ENCODE data around the gene TMEM45B. TPM values are rescaled to one million over a fixed set of nuclear protein-coding genes. Genes with fewer than 3 reads are reported as not detected.
"Not testable (repeated sequence)": the region's sequence is repeated elsewhere in the genome, so short reads cannot be mapped to it uniquely, and the experiment has no call there.

The TMEM45B gene
- total RNA-seq, 1 experiment from 2014 or later, result 16.1 TPM

DNA sequence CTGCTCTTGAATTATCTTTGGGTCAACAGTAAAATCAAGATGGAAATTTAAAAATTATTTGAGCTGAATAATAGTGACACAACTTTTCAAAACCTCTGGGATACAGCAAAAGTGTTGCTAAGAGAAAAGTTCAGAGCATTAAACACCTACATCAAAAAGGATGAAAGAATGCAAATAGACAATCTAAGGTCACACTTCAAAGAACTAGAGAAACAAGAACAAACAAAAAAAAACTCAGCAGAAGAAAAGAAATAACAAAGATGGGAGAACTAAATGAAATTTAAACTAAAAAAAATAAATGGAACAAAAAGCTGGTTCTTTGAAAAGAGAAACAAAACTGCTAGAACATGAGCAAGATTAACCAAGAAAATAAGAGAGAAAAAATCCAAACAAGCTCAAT lies 15.0 kb upstream of the TMEM45B start:
- Mint-ChIP-seq H3K27me3 (ENCODE audit: unreplicated experiment) (no peaks in the 10 kb centered on the region), H3K27ac (ENCODE audit: unreplicated experiment) (no peak overlapping the region), H3K4me1 (ENCODE audit: low read depth, unreplicated experiment) (peaks cover 23% of the 10 kb centered on the region), H3K36me3 (ENCODE audit: insufficient read depth, unreplicated experiment) (no peaks in the 10 kb centered on the region), H3K9me3 (ENCODE audit: low read depth, unreplicated experiment) (no peaks in the 10 kb centered on the region), H3K4me3 (ENCODE audit: low read depth, unreplicated experiment) (no peak overlapping the region)
- CTCF ChIA-PET, result no interaction called here
- no TSS peak for BruUV-seq (replicated peaks)
- TF ChIP-seq CTCF (IDR thresholded peaks at IDR 0.05; ENCODE audit: unreplicated experiment), result no peak
- DNase-seq, result no peak
- intact Hi-C loops (cut with micrococcal nuclease; ENCODE audit: unreplicated experiment), result no loop called here

DNA sequence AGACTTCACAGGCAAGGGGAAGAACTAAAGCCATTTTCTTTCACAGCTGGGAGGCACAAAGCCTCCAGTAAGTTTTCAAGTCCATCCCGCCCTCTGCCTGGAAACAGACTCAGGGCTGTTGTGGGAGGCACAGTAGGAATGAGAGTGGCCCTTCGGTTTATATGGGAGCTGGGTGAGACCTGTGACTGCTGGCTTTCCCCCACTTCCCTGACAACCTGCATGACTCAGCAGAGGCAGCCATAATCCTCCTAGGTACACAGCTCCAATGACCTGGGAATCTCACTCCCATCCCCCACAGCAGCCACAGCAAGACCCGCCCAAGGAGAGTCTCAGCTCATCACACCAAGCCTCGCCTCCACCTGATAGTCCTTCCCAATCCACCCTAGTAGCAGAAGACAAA lies 12.1 kb upstream of the TMEM45B start:
- Mint-ChIP-seq H3K36me3 (ENCODE audit: insufficient read depth, unreplicated experiment) (no peaks in the 10 kb centered on the region), H3K27ac (ENCODE audit: unreplicated experiment) (no peak overlapping the region), H3K4me1 (ENCODE audit: low read depth, unreplicated experiment) (peaks cover 15% of the 10 kb centered on the region), H3K27me3 (ENCODE audit: unreplicated experiment) (no peaks in the 10 kb centered on the region), H3K4me3 (ENCODE audit: low read depth, unreplicated experiment) (no peak overlapping the region), H3K9me3 (ENCODE audit: low read depth, unreplicated experiment) (no peaks in the 10 kb centered on the region)
- TF ChIP-seq CTCF (IDR thresholded peaks at IDR 0.05; ENCODE audit: unreplicated experiment), result no peak
- intact Hi-C loops (cut with micrococcal nuclease; ENCODE audit: unreplicated experiment), result no loop called here
- DNase-seq, result no peak
- no TSS peak for BruUV-seq (replicated peaks)
- CTCF ChIA-PET, result interaction anchor here (1.1 to 1.2 kb wide), 2 partner anchors 13 to 58 kb away, joined by 3 to 5 read pairs; no protein-coding TSS in a partner anchor

- H3K9me3 Mint-ChIP-seq (ENCODE audit: low read depth, unreplicated experiment), result no peaks in the 10 kb centered on the region
Observed at GRCh38 chr11:129804012-129804411, 11.6 kb upstream of the TMEM45B start.

GRCh38 chr11:129808241-129808640 lies 7.4 kb upstream of the TMEM45B start:
- DNase-seq; intact Hi-C loops (cut with micrococcal nuclease; ENCODE audit: unreplicated experiment); CTCF ChIA-PET; H3K4me1 Mint-ChIP-seq (ENCODE audit: low read depth, unreplicated experiment); BruUV-seq (replicated peaks); H3K27me3 Mint-ChIP-seq (ENCODE audit: unreplicated experiment); H3K36me3 Mint-ChIP-seq (ENCODE audit: insufficient read depth, unreplicated experiment); H3K27ac Mint-ChIP-seq (ENCODE audit: unreplicated experiment); H3K9me3 Mint-ChIP-seq (ENCODE audit: low read depth, unreplicated experiment); H3K4me3 Mint-ChIP-seq (ENCODE audit: low read depth, unreplicated experiment): not testable (repeated sequence)

More at GRCh38 chr11:129804012-129804411, 11.6 kb upstream of the TMEM45B start:
- BruUV-seq (replicated peaks), result no TSS peak
- Mint-ChIP-seq H3K27ac (ENCODE audit: unreplicated experiment) (no peak overlapping the region), H3K4me3 (ENCODE audit: low read depth, unreplicated experiment) (no peak overlapping the region), H3K4me1 (ENCODE audit: low read depth, unreplicated experiment) (peaks cover 11% of the 10 kb centered on the region), H3K36me3 (ENCODE audit: insufficient read depth, unreplicated experiment) (no peaks in the 10 kb centered on the region), H3K27me3 (ENCODE audit: unreplicated experiment) (no peaks in the 10 kb centered on the region)
- intact Hi-C loops (cut with micrococcal nuclease; ENCODE audit: unreplicated experiment), result no loop called here
- CTCF ChIA-PET, result interaction anchor here (1.1 to 1.2 kb wide), 2 partner anchors 12 to 58 kb away, joined by 3 to 5 read pairs; no protein-coding TSS in a partner anchor
- no peak for DNase-seq
- no peak for TF ChIP-seq CTCF (IDR thresholded peaks at IDR 0.05; ENCODE audit: unreplicated experiment)

DNA sequence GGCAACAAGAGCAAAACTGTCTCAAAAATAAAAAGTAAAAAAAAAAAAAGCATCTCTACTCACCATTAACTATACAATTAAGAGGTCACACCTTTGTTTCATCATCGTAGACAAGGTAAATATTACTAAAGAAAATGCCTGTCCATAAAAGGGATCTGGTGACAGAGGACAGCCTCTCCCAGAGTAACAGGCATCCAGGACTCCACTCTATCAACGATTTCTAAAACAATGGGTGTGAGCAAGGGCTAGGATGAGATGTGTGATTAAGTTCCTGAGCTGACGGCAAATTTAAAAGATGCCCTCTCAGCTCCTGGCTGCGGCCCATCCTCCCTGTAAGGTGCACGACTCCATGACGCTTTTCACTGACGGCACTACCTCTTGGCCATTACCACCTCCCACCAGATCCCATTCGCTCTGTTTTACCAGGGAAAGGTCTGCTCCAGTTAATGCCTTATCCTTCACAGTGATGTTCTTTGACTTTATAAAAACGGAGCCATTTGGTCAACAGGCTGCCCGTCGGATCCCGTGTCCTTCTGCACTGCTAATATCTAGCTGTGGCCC lies 2.3 kb upstream of the TMEM45B start:
- no peak for TF ChIP-seq CTCF (IDR thresholded peaks at IDR 0.05; ENCODE audit: unreplicated experiment)
- Mint-ChIP-seq H3K4me3 (ENCODE audit: low read depth, unreplicated experiment) (no peak overlapping the region), H3K9me3 (ENCODE audit: low read depth, unreplicated experiment) (no peaks in the 10 kb centered on the region), H3K4me1 (ENCODE audit: low read depth, unreplicated experiment) (peaks cover 14% of the 10 kb centered on the region), H3K27ac (ENCODE audit: unreplicated experiment) (no peak overlapping the region), H3K36me3 (ENCODE audit: insufficient read depth, unreplicated experiment) (peaks cover 19% of the 10 kb centered on the region), H3K27me3 (ENCODE audit: unreplicated experiment) (no peaks in the 10 kb centered on the region)
- DNase-seq, result no peak
- CTCF ChIA-PET, result no interaction called here
- BruUV-seq (replicated peaks), result no TSS peak
- intact Hi-C loops (cut with micrococcal nuclease; ENCODE audit: unreplicated experiment), result no loop called here

Data from Calu3 (cell line).